Osteoblast (primary cell): ENCODE measurements around the gene ADAM15. TPM values are rescaled to one million over a fixed set of nuclear protein-coding genes. Genes with fewer than 3 reads are reported as not detected.

Experiments used
- DNase-seq: peaks from one replicate; pipeline ENCODE4 v3.0.0; 2011; ENCODE audit warnings: low spot score, mixed read lengths; ENCODE audit not compliant: insufficient read length; ENCODE audit errors: missing footprints
- H2AFZ ChIP-seq: 2 replicates; pipeline ENCODE4 v1.6.0; 2011; ENCODE audit warnings: mild to moderate bottlenecking, low read length
- H3K27ac ChIP-seq: 2 replicates; pipeline ENCODE4 v1.5.1; 2011; ENCODE audit warnings: mild to moderate bottlenecking, low read depth, low read length, moderate library complexity
- H3K27me3 ChIP-seq: 2 replicates; pipeline ENCODE4 v1.6.0; 2012; ENCODE audit warnings: mild to moderate bottlenecking, control low read depth, inconsistent platforms, low read length, moderate library complexity; ENCODE audit not compliant: insufficient read depth
- H3K36me3 ChIP-seq: 2 replicates; pipeline ENCODE4 v1.5.1; 2011; ENCODE audit warnings: mild to moderate bottlenecking, low read length, control low read depth, moderate library complexity; ENCODE audit not compliant: insufficient read depth
- H3K4me1 ChIP-seq: 2 replicates; pipeline ENCODE4 v1.5.1; 2011; ENCODE audit warnings: mild to moderate bottlenecking, low read length, control low read depth, moderate library complexity; ENCODE audit not compliant: insufficient read depth
- H3K4me2 ChIP-seq: 2 replicates; pipeline ENCODE4 v1.6.0; 2011; ENCODE audit warnings: mild to moderate bottlenecking, low read length; ENCODE audit not compliant: insufficient read depth
- H3K4me3 ChIP-seq: fragments of 200-600 bp; sonication (generic); 3 replicates; pipeline ENCODE4 v1.5.1; 2012; ENCODE audit warnings: mild to moderate bottlenecking, low read length, inconsistent platforms; ENCODE audit not compliant: insufficient read depth
- H3K79me2 ChIP-seq: 2 replicates; pipeline ENCODE4 v1.6.0; 2012; ENCODE audit warnings: mild to moderate bottlenecking, low read length, control low read depth, inconsistent platforms; ENCODE audit not compliant: insufficient read depth
- H3K9me3 ChIP-seq: 2 replicates; pipeline ENCODE4 v1.5.1; 2011; ENCODE audit warnings: low read depth, low read length, control low read depth
- H4K20me1 ChIP-seq: 2 replicates; pipeline ENCODE4 v1.6.0; 2012; ENCODE audit warnings: mild to moderate bottlenecking, low read length, control low read depth; ENCODE audit not compliant: insufficient read depth
- total RNA-seq: library from RNA; depleted of rRNA; stranded (reverse); fragments of >200 nt; gene quantifications from 2 replicates; pipeline ENCODE4 v1.2.3, GENCODE V29; 2012
- TF ChIP-seq, protein P1 (sequence below): IDR thresholded peaks from 2 replicates; pipeline ENCODE4 v1.5.1; 2011; ENCODE audit warnings: mild to moderate bottlenecking, low read depth, low read length, moderate library complexity; ENCODE audit errors: extremely low read depth

ADAM15 gene
- total RNA-seq, 1 donor = 101 TPM

DNA sequence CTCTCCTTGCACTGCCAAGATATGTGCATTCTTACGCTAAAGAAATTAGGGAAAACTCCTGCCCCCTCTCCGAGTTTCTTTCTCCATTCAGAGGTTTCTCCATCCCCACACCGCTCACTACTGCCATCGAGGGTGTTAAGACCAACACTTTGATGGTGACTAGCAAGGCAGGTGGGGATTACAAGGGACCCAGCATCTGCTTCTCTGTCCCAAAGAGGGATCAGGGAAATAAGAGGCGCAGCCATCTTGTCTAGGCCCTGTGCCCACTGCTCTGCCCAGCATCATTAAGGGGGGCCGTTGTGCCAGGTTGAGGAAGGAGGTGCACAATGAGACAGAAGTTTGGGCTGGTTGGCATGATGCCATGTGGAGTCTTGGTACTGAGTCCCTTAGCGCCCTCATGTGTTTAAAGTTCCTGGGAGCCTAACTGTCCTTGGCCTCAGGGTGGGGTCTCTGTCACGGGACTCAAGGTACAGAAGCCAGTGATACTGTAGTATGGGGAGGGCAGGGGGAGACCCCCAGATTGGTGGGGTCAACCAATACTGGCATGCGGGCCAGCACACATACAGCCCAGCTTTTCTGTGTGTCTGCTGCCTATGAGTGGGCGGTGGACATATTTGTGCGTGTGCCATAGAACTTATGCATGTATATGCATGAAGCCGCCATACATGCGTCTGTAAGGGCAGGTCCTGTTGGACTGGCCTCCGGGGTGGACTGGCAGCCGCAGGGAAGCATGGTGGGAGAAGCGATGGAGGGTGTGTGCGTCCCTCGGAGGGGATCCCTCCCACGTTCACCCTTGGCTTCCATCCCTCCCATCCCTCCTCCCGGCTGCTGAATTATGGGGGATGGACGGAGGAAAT, 33.0 kb downstream of the ADAM15 start:
- TF ChIP-seq, protein P1, sequence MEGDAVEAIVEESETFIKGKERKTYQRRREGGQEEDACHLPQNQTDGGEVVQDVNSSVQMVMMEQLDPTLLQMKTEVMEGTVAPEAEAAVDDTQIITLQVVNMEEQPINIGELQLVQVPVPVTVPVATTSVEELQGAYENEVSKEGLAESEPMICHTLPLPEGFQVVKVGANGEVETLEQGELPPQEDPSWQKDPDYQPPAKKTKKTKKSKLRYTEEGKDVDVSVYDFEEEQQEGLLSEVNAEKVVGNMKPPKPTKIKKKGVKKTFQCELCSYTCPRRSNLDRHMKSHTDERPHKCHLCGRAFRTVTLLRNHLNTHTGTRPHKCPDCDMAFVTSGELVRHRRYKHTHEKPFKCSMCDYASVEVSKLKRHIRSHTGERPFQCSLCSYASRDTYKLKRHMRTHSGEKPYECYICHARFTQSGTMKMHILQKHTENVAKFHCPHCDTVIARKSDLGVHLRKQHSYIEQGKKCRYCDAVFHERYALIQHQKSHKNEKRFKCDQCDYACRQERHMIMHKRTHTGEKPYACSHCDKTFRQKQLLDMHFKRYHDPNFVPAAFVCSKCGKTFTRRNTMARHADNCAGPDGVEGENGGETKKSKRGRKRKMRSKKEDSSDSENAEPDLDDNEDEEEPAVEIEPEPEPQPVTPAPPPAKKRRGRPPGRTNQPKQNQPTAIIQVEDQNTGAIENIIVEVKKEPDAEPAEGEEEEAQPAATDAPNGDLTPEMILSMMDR = peak; percentile 25
- peak; percentile 91 for DNase-seq

DNA sequence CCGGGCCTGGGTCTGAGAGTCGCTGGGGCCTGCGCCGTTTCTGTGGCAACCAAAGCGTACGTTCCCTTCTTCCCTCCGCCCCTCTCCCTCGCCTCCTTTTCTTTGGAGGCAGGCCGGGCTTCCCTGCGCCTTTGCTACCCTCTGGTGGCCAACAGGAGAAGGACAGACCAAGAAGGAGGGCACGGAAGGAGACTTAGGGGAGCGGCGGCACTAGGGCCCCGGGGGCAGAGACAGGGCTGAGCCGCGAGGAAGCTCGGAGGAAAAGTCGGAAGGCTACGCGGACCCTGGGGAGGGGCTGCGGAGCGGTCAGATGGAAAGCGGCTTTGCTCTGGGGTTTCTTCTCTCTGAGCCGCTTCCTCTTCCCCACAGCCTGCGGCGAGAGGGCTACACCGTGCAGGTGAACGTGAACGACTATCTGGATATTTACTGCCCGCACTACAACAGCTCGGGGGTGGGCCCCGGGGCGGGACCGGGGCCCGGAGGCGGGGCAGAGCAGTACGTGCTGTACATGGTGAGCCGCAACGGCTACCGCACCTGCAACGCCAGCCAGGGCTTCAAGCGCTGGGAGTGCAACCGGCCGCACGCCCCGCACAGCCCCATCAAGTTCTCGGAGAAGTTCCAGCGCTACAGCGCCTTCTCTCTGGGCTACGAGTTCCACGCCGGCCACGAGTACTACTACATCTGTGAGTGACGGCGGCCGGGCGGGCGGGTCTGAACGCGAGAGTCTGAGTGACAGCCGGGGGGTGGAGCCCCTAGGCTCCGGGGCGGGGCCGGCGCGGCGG, 33.8 kb downstream of the ADAM15 start:
- Histone ChIP-seq H3K27me3 (peaks cover 40% of the 10 kb centered on the region), H3K4me1 (peaks cover 5% of the 10 kb centered on the region), H3K36me3 (no peaks in the 10 kb centered on the region), H3K9me3 (no peaks in the 10 kb centered on the region), H4K20me1 (peaks cover 3% of the 10 kb centered on the region), H3K4me2 (peak overlapping the region; percentile 91), H3K79me2 (no peaks in the 10 kb centered on the region), H3K27ac (no peak overlapping the region), H2AFZ (peak overlapping the region; percentile 99), H3K4me3 (peak overlapping the region; percentile 87)
- TF ChIP-seq, protein P1 = peak; percentile 87
- peak; percentile 100 for DNase-seq

More for the DNA sequence above, 33.0 kb downstream of the ADAM15 start:
- peak overlapping the region; percentile 91 for H3K4me2 ChIP-seq
- H3K4me1 ChIP-seq = peaks cover 9% of the 10 kb centered on the region
- peak overlapping the region; percentile 87 for H3K4me3 ChIP-seq
- peak overlapping the region; percentile 99 for H2AFZ ChIP-seq
- no peak overlapping the region for H3K27ac ChIP-seq
- H3K79me2 ChIP-seq = no peaks in the 10 kb centered on the region
- H3K27me3 ChIP-seq = peaks cover 49% of the 10 kb centered on the region
- peaks cover 3% of the 10 kb centered on the region for H4K20me1 ChIP-seq
- H3K9me3 ChIP-seq = no peaks in the 10 kb centered on the region
- no peaks in the 10 kb centered on the region for H3K36me3 ChIP-seq

DNA sequence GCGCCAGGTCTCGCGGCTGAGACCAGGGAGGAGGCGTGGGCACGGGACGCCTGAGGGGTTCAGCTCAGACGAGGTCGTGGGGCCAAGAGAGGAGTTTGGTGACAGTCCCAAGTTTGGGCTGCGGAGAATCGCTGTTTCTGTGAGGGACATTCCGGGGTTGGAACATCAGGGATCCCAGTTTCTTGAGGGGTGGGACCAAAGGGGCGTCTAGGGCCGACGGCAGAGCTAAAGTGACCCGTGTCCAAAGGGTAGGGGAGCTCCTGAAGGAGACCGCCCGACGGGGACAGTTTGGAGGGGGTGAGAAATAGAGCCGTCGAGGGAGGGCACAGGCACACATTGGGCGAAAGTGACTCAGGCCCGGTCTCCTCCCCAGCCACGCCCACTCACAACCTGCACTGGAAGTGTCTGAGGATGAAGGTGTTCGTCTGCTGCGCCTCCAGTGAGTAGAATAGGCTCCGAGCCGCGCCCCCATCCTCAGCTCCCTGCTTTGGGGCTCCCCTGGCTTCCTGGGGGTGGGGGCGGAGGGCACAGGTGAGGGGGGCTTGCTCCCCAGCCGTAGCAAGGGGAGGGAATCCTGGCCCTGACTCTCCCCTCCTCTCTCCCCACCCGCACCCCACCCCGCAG, 34.5 kb downstream of the ADAM15 start:
- H3K9me3 ChIP-seq = no peaks in the 10 kb centered on the region
- peaks cover 5% of the 10 kb centered on the region for H3K4me1 ChIP-seq
- peak overlapping the region; percentile 99 for H2AFZ ChIP-seq
- TF ChIP-seq, protein P1 = no peak
- peak overlapping the region; percentile 91 for H3K4me2 ChIP-seq
- H3K4me3 ChIP-seq = peak overlapping the region; percentile 87
- peaks cover 3% of the 10 kb centered on the region for H4K20me1 ChIP-seq
- H3K79me2 ChIP-seq = no peaks in the 10 kb centered on the region
- H3K36me3 ChIP-seq = no peaks in the 10 kb centered on the region
- H3K27ac ChIP-seq = no peak overlapping the region
- peak; percentile 93 for DNase-seq
- H3K27me3 ChIP-seq = peaks cover 33% of the 10 kb centered on the region
